Glomerular visceral epithelial cell (primary cell): ENCODE measurements around the gene TSPAN33.

Experiments
- DNase-seq: peaks from one replicate; pipeline ENCODE4 v3.0.0-alpha.2; 2016; ENCODE audit errors: extremely low spot score

TSPAN33 gene

DNA sequence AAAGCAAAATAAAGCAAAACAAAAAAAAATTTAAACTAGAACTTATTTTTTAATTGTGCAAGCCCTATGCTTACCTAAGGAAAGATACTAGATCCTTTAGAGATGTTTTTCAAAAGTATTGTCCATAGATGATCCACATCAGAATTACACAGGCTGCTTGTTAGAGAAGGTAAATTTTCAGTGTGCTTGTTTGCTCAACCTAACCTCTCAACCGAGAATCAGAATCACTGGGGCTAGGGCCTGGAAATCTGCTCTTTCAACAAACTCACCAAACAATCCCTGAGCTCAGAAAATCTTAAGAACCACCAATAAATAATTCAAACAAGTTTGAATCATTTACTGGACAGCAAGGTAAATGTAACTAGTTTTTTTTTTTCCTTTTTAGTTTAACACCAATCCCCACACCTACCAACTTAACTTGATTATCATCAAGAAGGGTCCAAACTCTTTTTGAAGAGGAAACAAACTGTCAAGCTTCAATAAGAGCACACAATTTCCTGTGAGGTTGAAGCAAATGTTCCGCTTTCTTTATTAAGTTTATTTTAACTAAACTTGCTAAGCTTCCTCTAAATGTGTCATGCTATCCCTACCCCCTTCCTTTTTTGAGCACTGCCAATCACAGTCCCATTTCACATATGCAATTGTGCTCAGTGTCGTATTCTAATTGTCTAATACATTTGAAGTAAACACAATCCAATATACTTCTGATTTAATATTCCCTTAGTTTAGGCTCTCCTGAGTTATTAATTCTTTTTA is 7.4 kb upstream of the TSPAN33 start:
- DNase-seq, result no peak

DNA sequence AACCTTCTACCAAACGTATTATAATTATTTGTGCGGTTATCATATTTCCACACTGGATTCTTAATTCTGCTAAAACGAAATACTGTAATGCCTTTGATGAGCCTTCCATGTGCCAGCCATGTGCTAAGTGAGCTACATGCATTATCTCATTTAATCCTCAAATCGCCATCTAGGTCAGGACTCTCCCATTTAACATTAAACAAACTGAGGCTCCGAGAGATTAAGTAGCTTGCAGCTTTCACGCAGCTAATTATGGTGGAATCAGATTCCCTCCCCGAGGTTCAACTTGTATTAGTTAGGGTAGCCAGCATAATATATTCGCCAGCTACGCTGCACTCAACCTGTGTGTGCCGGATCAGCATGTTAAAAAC is 798 bp upstream of the TSPAN33 start:
- no peak for DNase-seq

DNA sequence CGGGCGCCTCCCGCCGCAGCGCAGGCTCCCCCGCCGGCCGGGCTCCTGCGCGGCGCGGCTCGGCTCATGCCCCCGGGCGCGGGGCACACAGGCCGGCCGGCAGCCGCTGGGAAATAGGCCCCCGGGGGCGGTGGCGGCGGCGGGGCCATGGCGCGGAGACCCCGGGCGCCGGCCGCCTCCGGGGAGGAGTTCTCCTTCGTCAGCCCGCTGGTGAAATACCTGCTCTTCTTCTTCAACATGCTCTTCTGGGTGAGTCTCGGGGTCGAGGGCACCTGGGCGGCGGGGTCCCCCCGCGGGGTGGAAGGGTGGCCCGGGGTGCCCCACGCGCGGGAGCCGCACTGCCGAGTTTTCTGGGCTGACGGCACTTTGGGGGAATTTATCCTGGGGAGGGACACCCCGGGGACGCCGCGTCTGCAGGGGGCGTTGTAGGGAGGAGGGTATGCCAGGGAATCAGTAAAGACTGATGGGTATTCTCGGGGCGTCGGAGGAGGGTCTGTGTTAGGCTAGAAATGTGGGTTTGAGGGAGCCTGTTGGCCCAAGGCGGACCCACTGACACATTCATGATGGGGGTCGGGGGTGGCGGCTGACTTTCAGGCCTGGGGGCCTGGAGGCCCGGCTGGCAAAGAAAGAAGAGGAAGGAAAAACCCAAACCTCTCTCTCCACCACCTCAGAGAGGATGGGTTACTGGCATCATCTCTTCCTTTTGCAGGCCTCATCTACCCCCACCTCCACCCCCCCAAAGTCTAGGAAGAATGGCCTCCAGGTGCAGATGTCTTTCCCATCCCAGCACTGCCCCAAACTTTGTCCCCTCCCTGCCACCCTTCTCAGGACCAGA is 544 bp downstream of the TSPAN33 start:
- no peak for DNase-seq

DNA sequence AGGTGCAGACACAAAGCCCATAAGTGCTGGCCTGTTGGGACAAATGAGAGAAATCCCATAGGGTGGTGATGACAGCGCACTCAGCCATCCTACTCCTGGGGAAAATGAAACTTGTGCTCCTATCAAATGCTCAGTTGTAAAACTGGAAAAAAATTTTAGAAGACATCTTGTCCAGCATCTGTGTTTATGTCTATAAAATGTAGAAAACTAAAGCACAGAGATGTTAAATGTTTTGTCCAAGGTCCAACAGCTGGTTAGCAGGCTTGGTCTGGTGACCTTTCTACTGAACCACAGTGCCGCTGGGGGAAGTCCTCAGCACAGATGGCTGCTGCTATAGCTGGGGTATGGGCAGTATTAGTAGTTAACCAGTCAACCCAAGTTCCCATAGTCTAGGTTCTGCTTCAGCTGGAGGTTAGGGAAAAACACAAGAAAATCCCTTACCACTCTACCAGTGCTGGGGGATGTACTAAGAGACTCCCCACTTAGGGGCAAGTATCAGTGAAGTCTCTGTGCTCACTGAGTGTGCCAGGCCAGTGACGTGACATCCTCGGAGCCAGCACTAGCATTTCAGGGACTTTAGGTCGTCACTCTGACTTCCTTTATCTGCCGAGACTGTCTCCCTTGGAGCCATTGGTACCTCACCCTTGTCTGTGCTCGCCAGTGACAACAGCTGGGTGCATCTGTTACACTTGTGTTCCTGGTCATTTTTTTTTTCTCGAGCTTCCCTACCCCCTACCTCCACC is 1.9 kb downstream of the TSPAN33 start:
- no peak for DNase-seq

DNA sequence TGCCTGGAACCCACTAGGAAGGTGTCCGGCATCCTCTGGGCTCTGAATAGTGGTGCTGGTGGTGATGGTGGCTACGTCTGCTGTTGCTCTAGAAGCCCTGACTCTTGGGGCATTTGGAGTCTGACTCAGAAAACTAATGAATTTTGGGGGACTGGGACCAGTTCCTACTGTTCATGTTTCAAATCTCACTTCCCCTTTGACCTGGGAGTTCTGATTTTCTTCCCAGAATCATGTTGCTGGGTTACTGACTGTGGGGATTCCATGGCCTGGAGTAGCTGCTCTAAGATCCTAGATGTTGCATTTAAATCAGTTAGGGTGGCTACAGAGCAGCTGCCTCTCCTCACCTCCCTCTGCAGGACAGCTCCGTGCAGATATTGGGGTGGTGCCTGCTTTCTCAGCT is 3.2 kb downstream of the TSPAN33 start:
- no peak for DNase-seq

DNA sequence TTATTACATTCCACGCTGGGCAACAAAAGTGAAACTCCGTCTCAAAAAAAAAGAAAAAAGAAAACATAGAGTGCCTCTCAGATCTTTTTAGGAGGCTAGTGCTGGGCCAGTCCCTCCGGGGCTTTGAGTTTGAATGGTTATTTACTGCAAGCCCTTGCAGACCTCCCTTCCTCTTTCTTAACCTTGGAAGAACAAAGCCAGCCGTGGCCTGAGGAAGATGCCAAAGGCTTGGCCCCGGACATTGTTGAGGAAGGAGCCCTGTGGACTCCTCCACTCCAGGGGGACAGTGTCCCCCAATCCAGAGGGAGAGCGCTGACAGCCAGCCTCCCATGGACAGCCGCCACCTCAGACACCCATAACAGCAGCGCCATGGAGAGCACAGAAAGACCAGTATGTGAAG is 5.0 kb downstream of the TSPAN33 start:
- DNase-seq, result no peak

DNA sequence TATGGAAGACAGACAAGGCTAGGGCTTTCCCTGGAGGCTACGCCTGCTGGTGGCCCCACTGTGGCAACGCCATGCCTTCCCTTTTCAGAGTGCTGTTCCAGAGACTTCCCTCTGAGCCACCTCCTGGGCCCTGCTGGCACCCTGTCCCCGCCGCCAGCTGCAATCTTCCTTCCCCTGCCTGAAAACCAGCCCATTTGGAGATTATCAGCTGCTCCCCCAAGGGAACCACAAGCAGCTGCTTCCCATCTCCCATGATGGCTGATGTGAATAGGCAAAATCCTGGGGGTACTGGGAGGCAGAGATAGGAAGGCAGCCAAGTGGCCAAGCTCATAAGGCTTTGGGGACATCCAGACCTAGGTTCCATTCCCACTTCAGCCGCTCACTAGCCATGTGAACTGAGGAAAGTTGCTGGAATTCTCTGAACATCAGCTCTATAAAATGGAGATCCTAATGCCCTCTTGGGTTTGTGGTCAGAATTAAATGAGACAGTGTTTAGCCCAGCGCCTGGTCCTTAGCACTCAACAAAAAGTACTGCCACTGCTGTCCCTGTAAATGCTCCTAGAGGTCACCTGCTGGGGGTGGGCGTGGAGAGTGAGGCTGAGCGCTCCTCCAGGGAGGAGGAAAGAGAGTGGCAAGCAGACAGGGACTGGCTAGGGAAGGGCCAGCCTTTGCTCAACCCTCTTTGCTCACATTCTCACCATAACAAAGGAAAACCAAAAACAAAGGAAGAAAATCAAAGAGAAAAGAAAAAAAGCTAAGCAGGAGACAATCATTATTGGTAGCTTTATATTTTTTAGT is 5.9 kb downstream of the TSPAN33 start:
- no peak for DNase-seq

DNA sequence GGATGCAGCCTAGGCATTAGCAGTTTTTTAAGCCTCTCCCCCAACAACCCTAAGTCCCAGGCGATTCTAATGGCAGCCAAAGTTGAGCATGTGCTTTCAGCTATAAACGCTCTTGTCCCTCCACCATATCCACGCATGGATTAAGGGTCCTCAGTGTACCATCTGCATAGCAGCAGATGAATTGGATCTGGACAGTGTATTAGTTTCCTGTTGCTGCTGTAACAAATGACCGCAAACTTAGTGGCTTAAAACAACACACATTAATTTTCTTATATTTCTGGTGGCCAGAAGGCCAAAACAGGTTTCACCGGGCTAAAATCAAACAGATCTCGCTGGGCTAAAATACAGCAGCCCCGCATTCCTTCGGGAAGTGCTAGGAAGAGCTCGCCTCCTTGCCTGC is 13.1 kb downstream of the TSPAN33 start:
- DNase-seq, result no peak

DNA sequence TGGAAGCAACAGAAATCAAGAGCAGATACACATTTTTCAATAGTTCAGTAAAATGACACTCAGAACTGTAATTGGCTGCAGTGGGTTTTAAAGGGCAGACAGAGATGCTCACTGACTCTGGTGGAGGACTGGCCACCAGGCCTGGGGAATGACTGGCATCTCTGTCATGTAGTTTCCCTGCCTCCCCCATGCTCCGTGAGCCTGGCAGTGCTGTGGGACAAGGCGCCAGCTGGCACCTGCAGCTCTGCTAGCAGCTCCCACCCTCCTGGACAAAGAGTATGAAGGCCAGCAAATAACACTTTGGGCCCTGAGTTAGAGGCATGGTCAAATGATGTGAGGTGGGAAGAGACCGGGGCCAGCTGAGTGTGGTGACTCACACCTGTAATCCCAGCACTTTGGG is 15.0 kb downstream of the TSPAN33 start:
- DNase-seq, result no peak

DNA sequence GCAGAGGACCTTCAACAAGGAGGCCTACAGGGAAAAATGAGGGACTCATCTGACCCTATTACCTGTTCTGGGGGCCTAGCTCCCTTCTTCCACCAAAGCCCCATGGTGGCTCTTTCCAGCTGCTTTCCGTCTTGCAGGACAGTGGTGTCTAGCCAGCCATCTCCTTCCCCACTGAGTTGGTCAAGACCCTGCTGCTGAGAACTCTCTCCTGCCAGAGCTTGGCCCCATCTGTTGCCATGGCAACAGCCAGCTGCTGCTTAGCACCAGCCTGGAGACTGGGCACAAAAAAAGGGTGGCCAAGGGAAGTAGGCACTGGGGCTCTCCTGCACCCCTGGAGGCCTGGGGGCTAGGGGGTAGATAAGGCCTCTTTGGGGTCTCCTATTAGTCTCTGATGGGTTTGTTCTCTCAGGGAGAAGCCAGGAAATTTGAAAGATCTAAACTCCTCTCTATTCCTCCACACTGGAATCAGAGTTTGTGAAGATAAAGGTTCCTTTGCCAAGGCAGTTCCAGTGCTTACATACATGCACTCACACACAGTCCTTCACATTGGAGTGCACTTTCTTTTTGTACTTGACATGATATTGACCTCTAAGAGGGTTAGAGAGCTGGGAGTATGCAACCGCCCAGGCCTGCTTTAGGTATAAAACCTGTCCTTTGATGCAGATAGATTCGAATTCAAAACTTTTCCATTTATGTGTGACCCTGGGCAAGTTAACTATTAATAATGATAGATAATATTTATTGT is 15.8 kb downstream of the TSPAN33 start:
- no peak for DNase-seq

DNA sequence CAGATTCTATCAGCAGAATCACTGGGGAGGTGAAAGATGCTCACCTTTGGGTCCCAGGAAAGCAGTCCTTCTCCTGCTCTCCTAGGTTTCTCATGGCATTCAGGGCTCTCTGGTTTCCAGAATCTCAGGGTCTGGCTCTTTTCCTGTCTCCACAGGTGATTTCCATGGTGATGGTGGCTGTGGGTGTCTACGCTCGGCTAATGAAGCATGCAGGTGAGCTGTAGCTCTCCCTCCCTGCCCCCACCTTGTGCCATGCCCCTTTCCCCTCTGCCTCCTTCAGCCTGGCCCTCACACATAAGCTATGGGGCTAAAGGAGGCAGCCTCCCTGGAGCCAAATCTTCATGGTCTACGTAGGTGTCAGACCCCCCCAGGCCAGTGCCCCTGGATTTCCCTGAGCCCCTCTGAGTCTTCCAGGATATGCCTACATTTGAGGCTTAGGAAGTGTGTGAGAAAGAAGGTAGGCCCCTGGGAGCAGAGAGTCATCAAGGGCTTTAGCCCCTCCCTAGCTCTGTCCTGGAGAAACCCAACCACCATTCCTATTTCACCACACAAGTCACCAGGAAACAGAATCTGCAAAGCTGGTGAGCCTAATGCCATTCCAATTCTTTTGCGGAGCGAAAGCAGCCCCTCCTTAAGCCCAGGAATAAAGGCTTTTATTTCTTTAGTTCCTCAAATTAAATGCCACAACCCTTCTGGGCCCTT is 17.2 kb downstream of the TSPAN33 start:
- peak; percentile 16 for DNase-seq

DNA sequence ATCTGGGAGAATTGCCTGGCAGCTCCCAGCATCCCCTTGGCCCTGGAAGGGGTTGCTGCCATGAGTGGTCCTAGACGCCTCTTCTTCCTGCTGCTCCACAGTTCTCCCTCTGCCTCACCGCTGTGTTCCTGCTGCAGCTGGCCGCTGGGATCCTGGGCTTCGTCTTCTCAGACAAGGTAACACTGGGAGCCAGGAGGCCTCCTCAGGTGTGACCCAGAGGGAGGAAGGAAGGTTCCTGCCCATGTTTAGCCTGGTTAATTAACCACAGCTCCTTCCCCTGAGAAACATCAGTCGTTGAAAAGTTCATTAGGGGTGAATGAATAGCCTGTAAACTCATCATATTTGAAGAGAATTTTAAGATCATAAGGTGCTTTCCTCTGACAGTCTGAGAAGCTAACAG is 18.2 kb downstream of the TSPAN33 start:
- DNase-seq, result no peak

DNA sequence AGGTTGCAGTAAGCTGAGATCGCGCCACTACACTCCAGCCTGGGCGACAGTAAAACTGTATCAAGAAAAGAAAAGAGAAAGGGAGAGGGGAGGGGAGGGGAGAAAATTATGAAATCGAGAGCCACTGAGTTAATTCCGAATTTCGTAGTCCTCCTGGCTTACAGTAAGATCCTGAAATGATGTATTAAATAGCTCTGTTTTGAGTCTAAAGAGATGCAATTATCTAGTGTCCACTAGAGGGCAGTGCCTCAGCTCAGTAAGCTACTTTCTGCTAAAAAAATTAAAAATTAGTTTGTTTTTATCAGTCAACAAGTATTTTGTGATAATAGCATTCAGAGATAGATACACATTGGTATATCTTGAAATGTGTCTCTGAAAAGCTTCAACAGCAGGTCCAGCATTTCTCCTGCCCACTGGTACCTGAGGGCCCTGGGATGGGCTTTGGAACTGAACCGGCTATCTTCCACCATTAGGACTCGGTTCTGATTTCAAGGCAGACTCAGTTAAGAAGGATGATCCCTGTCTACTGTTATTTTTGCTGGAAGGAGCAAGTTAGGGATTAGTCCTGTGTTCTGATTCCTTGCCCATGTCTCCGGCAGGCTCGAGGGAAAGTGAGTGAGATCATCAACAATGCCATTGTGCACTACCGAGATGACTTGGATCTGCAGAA is 19.5 kb downstream of the TSPAN33 start:
- DNase-seq, result peak; percentile 55

DNA sequence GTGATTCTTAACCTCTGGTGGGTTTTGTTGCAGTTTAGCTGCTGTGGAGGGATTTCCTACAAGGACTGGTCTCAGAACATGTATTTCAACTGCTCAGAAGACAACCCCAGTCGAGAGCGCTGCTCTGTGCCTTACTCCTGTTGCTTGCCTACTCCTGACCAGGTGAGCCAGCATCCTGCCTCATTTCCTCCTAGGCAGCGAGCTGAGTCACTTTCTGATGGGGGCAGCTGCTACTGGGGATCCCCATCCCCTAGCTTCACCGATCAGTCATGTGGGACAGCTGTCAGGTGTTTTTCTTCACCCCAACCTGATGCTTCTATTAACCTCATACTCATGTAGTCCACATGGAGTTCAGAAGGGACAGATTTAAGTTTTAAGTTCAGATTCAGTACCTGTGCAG is 22.2 kb downstream of the TSPAN33 start:
- DNase-seq, result no peak

DNA sequence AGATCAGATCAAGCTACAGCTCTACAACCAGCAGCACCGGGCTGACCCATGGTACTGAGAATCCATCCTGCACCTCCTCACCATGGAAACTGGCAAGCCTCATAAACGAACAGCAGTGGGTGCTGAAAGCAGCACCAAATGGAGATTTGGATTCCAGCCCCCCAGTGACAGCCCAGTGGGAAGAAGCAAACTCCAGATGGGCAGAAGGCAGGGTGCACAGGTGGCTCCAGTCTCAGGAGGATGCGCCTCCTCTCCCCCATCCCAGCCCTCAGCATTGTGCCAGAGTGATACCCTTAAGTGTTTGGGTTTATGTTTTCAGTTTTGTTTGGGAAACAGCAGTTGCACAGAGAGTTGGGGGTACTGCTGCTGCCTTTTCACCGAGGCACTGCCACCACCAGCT is 23.3 kb downstream of the TSPAN33 start:
- no peak for DNase-seq

DNA sequence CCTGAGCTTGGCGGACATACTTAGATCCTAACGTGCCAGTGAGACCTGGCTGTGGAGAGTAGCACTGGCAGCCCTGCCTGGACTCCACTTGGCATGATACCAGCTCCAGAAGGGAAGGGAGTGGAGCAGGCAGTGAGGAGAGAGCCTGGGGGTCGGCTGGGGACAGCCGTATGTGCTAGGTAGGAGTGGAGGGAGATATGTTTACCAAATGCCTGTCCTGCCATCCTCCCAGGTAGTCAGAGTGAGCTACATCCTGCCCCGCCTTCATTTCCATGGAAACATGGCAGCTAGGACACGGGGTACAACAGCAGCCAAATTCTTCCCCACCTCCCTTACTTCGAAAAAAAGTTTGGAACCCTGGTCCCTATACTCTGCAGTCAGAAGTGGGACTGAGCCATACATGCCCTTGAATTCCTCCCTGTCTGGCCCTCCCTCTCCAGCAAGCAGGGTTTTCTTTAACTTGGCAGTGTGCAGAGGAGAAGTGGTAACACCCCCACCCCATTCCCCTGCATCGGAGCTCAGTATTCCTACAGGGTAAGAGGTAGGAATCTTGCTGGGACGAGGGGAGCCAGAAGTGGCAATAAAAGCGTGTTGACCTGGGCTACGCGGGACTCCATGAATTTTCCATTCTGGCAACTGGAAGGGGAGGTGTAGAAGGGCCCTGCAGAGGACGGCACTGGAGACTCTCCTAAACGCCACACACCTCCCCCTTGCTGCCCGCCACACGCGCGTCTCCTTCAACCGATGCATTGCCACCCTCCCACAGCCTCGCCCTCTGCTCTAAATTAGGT is 23.9 kb downstream of the TSPAN33 start:
- no peak for DNase-seq

DNA sequence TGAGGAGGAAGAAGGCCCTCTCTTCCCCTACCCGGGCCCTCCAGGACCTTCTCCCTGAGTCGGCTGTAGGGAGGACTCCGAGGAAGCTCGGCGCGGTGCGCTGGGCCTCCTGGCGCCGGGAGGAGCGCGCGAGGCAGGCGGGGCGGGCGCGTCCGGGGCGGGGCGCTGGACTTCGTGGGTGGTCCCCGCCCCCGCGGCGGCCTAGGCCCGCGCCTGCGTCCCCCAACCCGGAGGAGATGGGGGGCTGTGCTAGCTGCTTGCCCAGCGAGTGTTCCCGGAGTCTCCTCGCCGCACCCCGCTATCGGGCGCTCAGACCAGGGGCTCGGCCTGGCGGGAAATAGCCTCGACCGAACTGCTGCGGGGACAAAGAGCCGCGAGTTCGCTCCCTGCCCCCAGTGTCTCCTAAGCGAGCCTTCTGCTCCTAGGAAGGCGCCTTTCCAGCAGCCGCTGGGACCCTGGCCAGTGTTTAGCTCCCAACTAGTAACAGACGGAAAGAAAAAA is 24.7 kb downstream of the TSPAN33 start:
- DNase-seq, result no peak

DNA sequence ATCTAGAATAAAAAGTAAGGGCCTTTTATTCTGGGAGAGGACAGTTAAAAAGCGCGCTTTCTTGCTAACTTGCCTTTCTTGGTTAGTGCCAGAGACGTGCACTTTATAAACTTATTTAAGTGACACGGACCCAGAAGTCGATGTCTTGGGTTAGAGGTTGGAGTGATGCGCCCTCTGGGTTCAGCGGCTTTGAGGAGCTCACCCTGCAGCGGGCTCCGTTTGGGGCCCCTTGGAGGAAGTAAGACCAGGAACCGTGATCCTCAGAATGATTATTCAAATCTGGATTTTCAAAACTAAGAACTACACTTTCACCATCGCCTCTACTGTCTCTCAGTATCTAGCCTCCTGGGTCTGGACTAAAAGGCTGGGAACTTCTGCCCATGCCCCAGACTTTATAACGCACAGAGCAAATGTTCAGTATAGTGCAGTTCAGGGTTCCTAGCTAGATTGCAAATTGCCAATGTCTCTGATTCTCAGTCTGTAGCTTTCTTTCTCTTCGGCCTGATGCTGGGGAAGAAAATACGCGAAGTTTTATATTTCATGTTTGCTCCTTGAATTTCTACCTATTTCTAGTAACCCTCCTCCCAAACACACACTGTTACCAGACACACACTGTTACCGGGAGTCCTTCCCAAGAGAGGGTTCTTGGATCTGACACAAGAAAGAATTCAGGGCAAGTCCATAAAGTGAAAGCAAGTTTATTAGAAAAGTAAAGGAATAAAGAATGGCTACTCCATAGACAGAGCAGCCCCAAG is 25.4 kb downstream of the TSPAN33 start:
- no peak for DNase-seq
